ENCODE results near the gene FARS2.

DNA sequence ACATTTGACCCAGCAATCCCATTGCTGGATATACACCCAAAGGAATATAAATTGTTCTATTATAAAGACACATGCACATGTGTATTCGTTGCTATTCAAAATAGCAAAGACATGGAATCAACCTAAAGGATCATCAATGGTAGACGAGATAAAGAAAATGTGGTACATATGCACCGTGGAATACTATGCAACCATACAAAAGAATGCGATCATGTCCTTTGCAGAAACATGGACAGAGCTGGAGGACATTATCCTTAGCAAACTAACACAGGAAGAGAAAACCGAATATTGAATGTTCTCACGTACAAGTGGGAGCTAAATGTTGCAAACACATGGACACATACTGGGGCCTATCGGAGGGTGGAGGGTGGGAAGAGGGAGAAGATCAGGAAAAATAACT is 405.4 kb downstream of the FARS2 start:
- TF ChIP-seq CTCF (IDR thresholded peaks at IDR 0.05 in 8 of 11, conservative IDR thresholded peaks at IDR 0.05 in 3 of 11), result no peak
- TF ChIP-seq POLR2A (IDR thresholded peaks at IDR 0.05), result no peak

Data from spleen (tissue), 7 donors.